ENCODE data around the gene SIX4. TPM values are rescaled to one million over a fixed set of nuclear protein-coding genes. Genes with fewer than 3 reads are reported as not detected.

The SIX4 gene
- total RNA-seq, 4 donors from 2014 or later = 5.7 to 11.1 (median 6.1) TPM

GRCh38 chr14:60707858-60708257 is 16.3 kb downstream of the SIX4 start:
- WGBS, 2 donors = 94 to 96% methylated on average over 3 of the region's 3 CpGs
- Histone ChIP-seq H3K36me3 (no peaks in the 10 kb centered on the region), H3K4me1 (no peaks in the 10 kb centered on the region), H3K27me3 (no peaks in the 10 kb centered on the region), H3K9me3 (no peaks in the 10 kb centered on the region), H3K4me3 (replicated peaks in 1 of 3) (no peak overlapping the region), H3K27ac (no peak overlapping the region)
- TF ChIP-seq POLR2A (IDR thresholded peaks at IDR 0.05) (no peak), CTCF (IDR thresholded peaks at IDR 0.05) (no peak)
- intact Hi-C loops (cut with DNase I) = no loop called here
- no peak for DNase-seq

GRCh38 chr14:60705100-60705499 is 19.1 kb downstream of the SIX4 start:
- Histone ChIP-seq H3K27me3 (no peaks in the 10 kb centered on the region), H3K9me3 (no peaks in the 10 kb centered on the region), H3K4me3 (replicated peaks in 1 of 3) (no peak overlapping the region), H3K27ac (no peak overlapping the region), H3K36me3 (no peaks in the 10 kb centered on the region), H3K4me1 (no peaks in the 10 kb centered on the region)
- TF ChIP-seq CTCF (IDR thresholded peaks at IDR 0.05) (no peak), POLR2A (IDR thresholded peaks at IDR 0.05) (no peak)
- intact Hi-C loops (cut with DNase I) = no loop called here
- no peak for DNase-seq

GRCh38 chr14:60700598-60700997 is 23.6 kb downstream of the SIX4 start:
- Histone ChIP-seq H3K27me3 (no peaks in the 10 kb centered on the region), H3K4me1 (no peaks in the 10 kb centered on the region), H3K4me3 (replicated peaks in 1 of 3) (no peak overlapping the region), H3K9me3 (no peaks in the 10 kb centered on the region), H3K36me3 (no peaks in the 10 kb centered on the region), H3K27ac (no peak overlapping the region)
- no peak for DNase-seq
- WGBS, 2 donors = 90 to 91% methylated on average over 3 of the region's 3 CpGs
- TF ChIP-seq POLR2A (IDR thresholded peaks at IDR 0.05) (no peak), CTCF (IDR thresholded peaks at IDR 0.05) (no peak)
- intact Hi-C loops (cut with DNase I) = no loop called here

GRCh38 chr14:60695327-60695726 is 28.8 kb downstream of the SIX4 start:
- no peak for DNase-seq
- no peaks in the 10 kb centered on the region for H3K4me1 ChIP-seq
- WGBS, 2 donors = 85% methylated on average over 4 of the region's 4 CpGs
- no peak overlapping the region for H3K27ac ChIP-seq
- H3K4me3 ChIP-seq (replicated peaks in 1 of 3) = no peak overlapping the region
- intact Hi-C loops (cut with DNase I) = no loop called here
- no peaks in the 10 kb centered on the region for H3K36me3 ChIP-seq
- H3K27me3 ChIP-seq = no peaks in the 10 kb centered on the region
- no peaks in the 10 kb centered on the region for H3K9me3 ChIP-seq
- no peak for TF ChIP-seq CTCF (IDR thresholded peaks at IDR 0.05)
- TF ChIP-seq POLR2A (IDR thresholded peaks at IDR 0.05) = no peak

- no peak overlapping the region for H3K27ac ChIP-seq
- H3K4me3 ChIP-seq (replicated peaks in 1 of 3) = no peak overlapping the region
- TF ChIP-seq POLR2A (IDR thresholded peaks at IDR 0.05) = no peak
- TF ChIP-seq CTCF (IDR thresholded peaks at IDR 0.05) = no peak
- 89 to 92% methylated on average over 3 of the region's 3 CpGs for WGBS, 2 donors
- DNase-seq = no peak
- intact Hi-C loops (cut with DNase I) = no loop called here
- H3K27me3 ChIP-seq = no peaks in the 10 kb centered on the region
- H3K9me3 ChIP-seq = no peaks in the 10 kb centered on the region
- peaks cover 0 to 4% of the 10 kb centered on the region in 2 donors for H3K4me1 ChIP-seq
- no peaks in the 10 kb centered on the region for H3K36me3 ChIP-seq
Observed at GRCh38 chr14:60691383-60692113, 32.6 kb downstream of the SIX4 start.
